OCI-LY7 (cell line): ENCODE measurements around the gene NR2C2AP. TPM values are rescaled to one million over a fixed set of nuclear protein-coding genes. Genes with fewer than 3 reads are reported as not detected.
A peak's percentile ranks its signal among the peaks of the same experiment; 100 is the strongest.

ENCODE experiments used
- Bru-seq: library from RNA; stranded (reverse); fragments of 400-500 nt; gene quantifications from one replicate; lab custom pipeline; 2021; lab: Mats Ljungman, UMichigan
- BruChase-seq, 2 experiments: library from RNA; stranded (reverse); fragments of 400-500 nt; gene quantifications; one replicate each; lab custom pipeline; 2021; lab: Mats Ljungman, UMichigan
- BruUV-seq: library from RNA; stranded (reverse); fragments of 400-500 nt; replicated peaks from 2 replicates; lab custom pipeline; 2021; lab: Mats Ljungman, UMichigan
- CTCF ChIA-PET: fragments of 300-600 bp; sonication (Branson Sonifier 250); formaldehyde crosslinking; loops from one replicate; lab custom pipeline; 2022; ENCODE audit warnings: antibody characterized with exemption; ENCODE audit not compliant: unreplicated experiment; lab: Charles Lee
- POLR2A ChIA-PET: fragments of 300-600 bp; sonication (Branson Sonifier 250); formaldehyde crosslinking; loops from one replicate; lab custom pipeline; 2022; ENCODE audit warnings: antibody characterized with exemption; lab: Charles Lee
- DNase-seq: peaks from one replicate; pipeline ENCODE4 v3.0.0-alpha.2; 2015; ENCODE audit warnings: low spot score
- H2AFZ ChIP-seq: fragments of 200-600 bp; sonication (generic), shearing (Covaris generic); 2 replicates; pipeline ENCODE4 v1.6.1; 2014; ENCODE audit warnings: mild to moderate bottlenecking, antibody characterized with exemption, low read length, moderate library complexity
- H3K27ac ChIP-seq: fragments of 200-600 bp; sonication (generic); 2 replicates; pipeline ENCODE4 v1.5.1; 2014; ENCODE audit warnings: mixed run types, low read depth, mild to moderate bottlenecking, moderate library complexity, low read length, inconsistent platforms; ENCODE audit not compliant: poor library complexity, severe bottlenecking
- H3K36me3 ChIP-seq: fragments of 200-600 bp; sonication (generic); 2 replicates; pipeline ENCODE4 v1.6.1; 2014; ENCODE audit warnings: mild to moderate bottlenecking, antibody characterized with exemption, low read length, moderate library complexity, mixed read lengths; ENCODE audit not compliant: insufficient read depth
- H3K4me1 ChIP-seq: fragments of 200-600 bp; sonication (generic); 2 replicates; pipeline ENCODE4 v1.5.1; 2014; ENCODE audit warnings: mild to moderate bottlenecking, low read length; ENCODE audit not compliant: insufficient read depth, poor library complexity, severe bottlenecking
- H3K4me2 ChIP-seq: fragments of 200-600 bp; sonication (generic); 2 replicates; pipeline ENCODE4 v1.6.1; 2014; ENCODE audit warnings: mild to moderate bottlenecking, low read length
- H3K4me3 ChIP-seq: fragments of 200-600 bp; sonication (generic); 2 replicates; pipeline ENCODE4 v1.5.1; 2014; ENCODE audit warnings: mild to moderate bottlenecking, low read depth, low read length; ENCODE audit not compliant: poor library complexity, severe bottlenecking
- H3K79me2 ChIP-seq: fragments of 200-600 bp; sonication (generic); 2 replicates; pipeline ENCODE4 v1.6.1; 2016; ENCODE audit warnings: low read depth, mild to moderate bottlenecking, low read length, moderate library complexity, mixed read lengths; ENCODE audit not compliant: insufficient read depth
- H3K9me2 ChIP-seq: fragments of 200-600 bp; sonication (generic); 2 replicates; pipeline ENCODE4 v1.6.1; 2016; ENCODE audit warnings: mild to moderate bottlenecking, low read length, mixed read lengths; ENCODE audit not compliant: insufficient read depth
- H3K9me3 ChIP-seq: fragments of 200-600 bp; sonication (generic); 2 replicates; pipeline ENCODE4 v1.6.1; 2014; ENCODE audit warnings: mild to moderate bottlenecking, mixed run types, low read length, mixed read lengths
- H4K20me1 ChIP-seq: fragments of 200-600 bp; sonication (generic); 2 replicates; pipeline ENCODE4 v1.6.1; 2014; ENCODE audit warnings: mild to moderate bottlenecking, antibody characterized with exemption, low read length, moderate library complexity, mixed read lengths; ENCODE audit not compliant: insufficient read depth
- EZH2phosphoT487 ChIP-seq: fragments of 200-600 bp; sonication (generic); IDR thresholded peaks from 2 replicates; pipeline ENCODE4 v1.6.1; 2018; ENCODE audit warnings: low read depth, borderline replicate concordance, mild to moderate bottlenecking, mixed run types, antibody characterized with exemption, low read length, moderate library complexity, mixed read lengths
- intact Hi-C: fragments of 100-400 bp; cut with micrococcal nuclease; formaldehyde crosslinking; loops from one replicate; pipeline ENCODE4 v1.10.0; 2022; ENCODE audit not compliant: unreplicated experiment
- long read RNA-seq: library from polyadenylated mRNA; stranded (forward); transcript quantifications from one replicate; pipeline ENCODE4 v2.0.0, GENCODE V29; 2022
- total RNA-seq, 2 experiments: library from RNA; depleted of rRNA in 1 of 2; stranded (reverse); fragments of >200 nt in 1 of 2; shearing (Covaris generic) in 1 of 2; gene quantifications; 2 replicates each; pipeline ENCODE4 v1.2.3, GENCODE V29; 2014 to 2022
- TF ChIP-seq, protein P1 (sequence below): fragments of 200-600 bp; sonication (generic); conservative IDR thresholded peaks from 2 replicates; pipeline ENCODE4 v1.5.1; 2014; ENCODE audit warnings: mild to moderate bottlenecking, antibody characterized with exemption, low read length, moderate library complexity, mixed read lengths

The NR2C2AP gene
- 28.6 and 29.7 TPM in 2 replicates for total RNA-seq (2014; rRNA removed; shearing (Covaris generic))
- 21.2 and 27.3 TPM in 2 replicates for total RNA-seq (2022)
- Bru-seq, nascent RNA = percentile 65 among the genes with signal in this experiment
- BruChase-seq, experiment 1, labeled RNA remaining after a 6-hour chase = percentile 59 among the genes with signal in this experiment
- percentile 81 among the genes with signal in this experiment for BruChase-seq, experiment 2, labeled RNA remaining after a 2-hour chase
- long read RNA-seq, transcript NR2C2AP-201 (5 exons, 1,293 nt) = major isoform, 9 of 35 reads
- long read RNA-seq, partial matches to known transcripts = 2 of 35 reads
- long read RNA-seq, other reads (novel, unspliced or antisense) = 18 of 35 reads

GRCh38 chr19:19203012-19203856 lies at the start of gene NR2C2AP:
Gene NR2C2AP, minus strand, starts transcription at chr19:19203414. Its CDS starts 354 bp downstream, at chr19:19203060.
- POLR2A ChIA-PET = interaction anchor here (0.6 to 3.8 kb wide), 7 partner anchors 8 to 374 kb away, joined by 3 to 24 read pairs (median 4); partner anchors contain the start of genes BORCS8 and RFXANK
- peak within 1 kb of the TSS; percentile 92 for H3K4me3 ChIP-seq
- no peak for TF ChIP-seq EZH2phosphoT487
- TF ChIP-seq, protein P1, sequence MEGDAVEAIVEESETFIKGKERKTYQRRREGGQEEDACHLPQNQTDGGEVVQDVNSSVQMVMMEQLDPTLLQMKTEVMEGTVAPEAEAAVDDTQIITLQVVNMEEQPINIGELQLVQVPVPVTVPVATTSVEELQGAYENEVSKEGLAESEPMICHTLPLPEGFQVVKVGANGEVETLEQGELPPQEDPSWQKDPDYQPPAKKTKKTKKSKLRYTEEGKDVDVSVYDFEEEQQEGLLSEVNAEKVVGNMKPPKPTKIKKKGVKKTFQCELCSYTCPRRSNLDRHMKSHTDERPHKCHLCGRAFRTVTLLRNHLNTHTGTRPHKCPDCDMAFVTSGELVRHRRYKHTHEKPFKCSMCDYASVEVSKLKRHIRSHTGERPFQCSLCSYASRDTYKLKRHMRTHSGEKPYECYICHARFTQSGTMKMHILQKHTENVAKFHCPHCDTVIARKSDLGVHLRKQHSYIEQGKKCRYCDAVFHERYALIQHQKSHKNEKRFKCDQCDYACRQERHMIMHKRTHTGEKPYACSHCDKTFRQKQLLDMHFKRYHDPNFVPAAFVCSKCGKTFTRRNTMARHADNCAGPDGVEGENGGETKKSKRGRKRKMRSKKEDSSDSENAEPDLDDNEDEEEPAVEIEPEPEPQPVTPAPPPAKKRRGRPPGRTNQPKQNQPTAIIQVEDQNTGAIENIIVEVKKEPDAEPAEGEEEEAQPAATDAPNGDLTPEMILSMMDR = no peak
- peak within 1 kb of the TSS; percentile 35; the same call in 1 of the 2 replicates for H2AFZ ChIP-seq
- peaks cover 21% of the 10 kb centered on the region for H3K4me1 ChIP-seq
- H3K27ac ChIP-seq = peak within 1 kb of the TSS; percentile 57
- DNase-seq = peak; percentile 95
- H3K79me2 ChIP-seq = peaks cover 20% of the 10 kb centered on the region; the same call in 1 of the 2 replicates
- BruUV-seq = TSS peak; percentile 95
- H3K9me3 ChIP-seq = no peaks in the 10 kb centered on the region
- CTCF ChIA-PET = interaction anchor here (0.6 to 1.5 kb wide), 3 partner anchors 10 to 334 kb away, joined by 3 to 7 read pairs (median 3); no protein-coding TSS in a partner anchor
- H3K4me2 ChIP-seq = peak within 1 kb of the TSS; percentile 86
- H3K36me3 ChIP-seq = peaks cover 43% of the 10 kb centered on the region
- intact Hi-C loops = loop anchor here (10.0 kb wide), 1 partner anchor 122 kb away; the partner anchor contains the start of genes MAU2 and SUGP1
- no peaks in the 10 kb centered on the region for H4K20me1 ChIP-seq
- H3K9me2 ChIP-seq = no peaks in the 10 kb centered on the region

GRCh38 chr19:19250196-19250801 lies 47.1 kb upstream of the NR2C2AP start:
- TF ChIP-seq, protein P1 = no peak
- TF ChIP-seq EZH2phosphoT487 = no peak
- no peak overlapping the region for H3K4me2 ChIP-seq
- BruUV-seq = no TSS peak
- no peaks in the 10 kb centered on the region for H3K4me1 ChIP-seq
- no peaks in the 10 kb centered on the region for H4K20me1 ChIP-seq
- intact Hi-C loops = loop anchor here (1.0 kb wide), 1 partner anchor 32 kb away; no protein-coding TSS in a partner anchor
- no peak overlapping the region for H3K27ac ChIP-seq
- no peak overlapping the region for H2AFZ ChIP-seq
- H3K36me3 ChIP-seq = no peaks in the 10 kb centered on the region
- no peak overlapping the region for H3K4me3 ChIP-seq
- no peaks in the 10 kb centered on the region for H3K79me2 ChIP-seq
- CTCF ChIA-PET = no interaction called here
- H3K9me2 ChIP-seq = no peaks in the 10 kb centered on the region
- POLR2A ChIA-PET = no interaction called here
- no peak for DNase-seq
- H3K9me3 ChIP-seq = no peaks in the 10 kb centered on the region
